ENCODE measurements around the gene BRAF. TPM values are rescaled to one million over a fixed set of nuclear protein-coding genes. Genes with fewer than 3 reads are reported as not detected.

The BRAF gene
- total RNA-seq, 3 donors from 2014 or later = 25.5 to 44.2 (median 29.2) TPM

GRCh38 chr7:140810830-140811556, 113.7 kb downstream of the BRAF start:
- ATAC-seq (peak; percentile 92), DNase-seq (peak in 2 of 3 donors; percentile 33 to 93)
- TF ChIP-seq, protein P1, sequence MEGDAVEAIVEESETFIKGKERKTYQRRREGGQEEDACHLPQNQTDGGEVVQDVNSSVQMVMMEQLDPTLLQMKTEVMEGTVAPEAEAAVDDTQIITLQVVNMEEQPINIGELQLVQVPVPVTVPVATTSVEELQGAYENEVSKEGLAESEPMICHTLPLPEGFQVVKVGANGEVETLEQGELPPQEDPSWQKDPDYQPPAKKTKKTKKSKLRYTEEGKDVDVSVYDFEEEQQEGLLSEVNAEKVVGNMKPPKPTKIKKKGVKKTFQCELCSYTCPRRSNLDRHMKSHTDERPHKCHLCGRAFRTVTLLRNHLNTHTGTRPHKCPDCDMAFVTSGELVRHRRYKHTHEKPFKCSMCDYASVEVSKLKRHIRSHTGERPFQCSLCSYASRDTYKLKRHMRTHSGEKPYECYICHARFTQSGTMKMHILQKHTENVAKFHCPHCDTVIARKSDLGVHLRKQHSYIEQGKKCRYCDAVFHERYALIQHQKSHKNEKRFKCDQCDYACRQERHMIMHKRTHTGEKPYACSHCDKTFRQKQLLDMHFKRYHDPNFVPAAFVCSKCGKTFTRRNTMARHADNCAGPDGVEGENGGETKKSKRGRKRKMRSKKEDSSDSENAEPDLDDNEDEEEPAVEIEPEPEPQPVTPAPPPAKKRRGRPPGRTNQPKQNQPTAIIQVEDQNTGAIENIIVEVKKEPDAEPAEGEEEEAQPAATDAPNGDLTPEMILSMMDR (IDR thresholded peaks at IDR 0.05) = peak; percentile 24
- Histone ChIP-seq H3K9me3 (no peaks in the 10 kb centered on the region), H3K4me3 (no peak overlapping the region), H3K4me1 (ENCODE audit: low read depth) (no peaks in the 10 kb centered on the region), H3K36me3 (ENCODE audit: low read depth) (no peaks in the 10 kb centered on the region)
- intact Hi-C loops (cut with DNase I, micrococcal nuclease) = loop anchor here (5.0 kb wide), 1 partner anchor 201 kb away; the partner anchor contains the start of gene MRPS33 (in 2 of the 2)

DNA sequence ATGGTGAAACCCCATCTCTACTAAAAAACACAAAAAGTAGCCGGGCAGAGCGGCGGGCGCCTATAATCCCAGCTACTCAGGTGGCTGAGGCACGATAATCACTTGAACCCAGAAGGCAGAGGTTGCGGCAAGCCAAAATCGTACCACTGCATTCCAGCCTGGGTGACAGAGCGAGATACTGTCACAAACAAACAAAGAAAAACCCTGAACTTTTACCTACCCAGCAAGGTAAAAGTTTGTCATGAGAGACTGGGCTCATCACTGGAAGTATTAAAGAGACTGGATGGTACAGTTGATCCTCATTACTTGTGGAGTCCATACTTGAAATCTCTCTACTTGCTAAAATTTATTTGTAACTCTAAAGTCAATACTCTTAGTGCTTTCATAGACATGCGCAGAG, 114.3 kb downstream of the BRAF start:
- Histone ChIP-seq H3K9me3 (no peaks in the 10 kb centered on the region), H3K4me3 (no peak overlapping the region), H3K4me1 (ENCODE audit: low read depth) (no peaks in the 10 kb centered on the region), H3K36me3 (ENCODE audit: low read depth) (no peaks in the 10 kb centered on the region)
- no peak for ATAC-seq
- intact Hi-C loops (cut with DNase I, micrococcal nuclease) = loop anchor here (5.0 kb wide), 1 partner anchor 202 kb away; the partner anchor contains the start of gene MRPS33 (in 2 of the 2)
- TF ChIP-seq, protein P1 (IDR thresholded peaks at IDR 0.05) = no peak
- DNase-seq = no peak

GRCh38 chr7:140778975-140779374, 145.8 kb downstream of the BRAF start:
- peaks cover 4% of the 10 kb centered on the region for H3K36me3 ChIP-seq (ENCODE audit: low read depth)
- TF ChIP-seq, protein P1 (IDR thresholded peaks at IDR 0.05) = no peak
- DNase-seq (no peak), ATAC-seq (no peak)
- H3K9me3 ChIP-seq = no peaks in the 10 kb centered on the region
- H3K4me1 ChIP-seq (ENCODE audit: low read depth) = no peaks in the 10 kb centered on the region
- H3K4me3 ChIP-seq = no peak overlapping the region
- intact Hi-C loops (cut with DNase I, micrococcal nuclease) = no loop called here

- ATAC-seq = no peak
- TF ChIP-seq, protein P1 (IDR thresholded peaks at IDR 0.05) = no peak
- H3K4me3 ChIP-seq = no peak overlapping the region
- peaks cover 4% of the 10 kb centered on the region for H3K36me3 ChIP-seq (ENCODE audit: low read depth)
- no peak for DNase-seq
- intact Hi-C loops (cut with DNase I, micrococcal nuclease) = no loop called here
- no peaks in the 10 kb centered on the region for H3K9me3 ChIP-seq
- H3K4me1 ChIP-seq (ENCODE audit: low read depth) = no peaks in the 10 kb centered on the region
These were observed 146.2 kb downstream of the BRAF start for GRCh38 chr7:140778568-140778967.

GRCh38 chr7:140774371-140774770, 150.4 kb downstream of the BRAF start:
- Histone ChIP-seq H3K4me1 (ENCODE audit: low read depth) (no peaks in the 10 kb centered on the region), H3K36me3 (ENCODE audit: low read depth) (peaks cover 4% of the 10 kb centered on the region), H3K9me3 (no peaks in the 10 kb centered on the region), H3K4me3 (no peak overlapping the region)
- intact Hi-C loops (cut with DNase I, micrococcal nuclease) = no loop called here
- ATAC-seq (no peak), DNase-seq (no peak)
- TF ChIP-seq, protein P1 (IDR thresholded peaks at IDR 0.05) = no peak

All from mucosa of descending colon (tissue), 3 donors.